NT2/D1 (cell line): ENCODE results near the gene INPP4B.
"Not testable (repeated sequence)": the region's sequence is repeated elsewhere in the genome, so short reads cannot be mapped to it uniquely, and the experiment has no call there.

Experiments used
- DNase-seq: peaks from one replicate; pipeline ENCODE4 v3.0.0-alpha.2; 2011; ENCODE audit warnings: low read depth, low spot score
- H3K27me3 ChIP-seq: 2 replicates; pipeline ENCODE4 v1.6.0; 2011; ENCODE audit warnings: mild to moderate bottlenecking; ENCODE audit not compliant: insufficient read length, insufficient read depth
- H3K36me3 ChIP-seq: 2 replicates; pipeline ENCODE4 v1.6.1; 2011; ENCODE audit warnings: mild to moderate bottlenecking, low read length, mixed read lengths; ENCODE audit not compliant: insufficient read depth, insufficient read length
- H3K4me1 ChIP-seq: 2 replicates; pipeline ENCODE4 v1.5.1; 2011; ENCODE audit not compliant: insufficient read depth, insufficient read length
- H3K4me3 ChIP-seq: 2 replicates; pipeline ENCODE4 v1.5.1; 2011; ENCODE audit warnings: low read depth; ENCODE audit not compliant: insufficient read length
- H3K9ac ChIP-seq: 2 replicates; pipeline ENCODE4 v1.6.0; 2011; ENCODE audit warnings: low read depth; ENCODE audit not compliant: insufficient read length
- H3K9me3 ChIP-seq: 2 replicates; pipeline ENCODE4 v1.5.1; 2011; ENCODE audit warnings: mild to moderate bottlenecking, low read length; ENCODE audit not compliant: insufficient read depth
- SUZ12 ChIP-seq: IDR thresholded peaks from 2 replicates; pipeline ENCODE4 v1.6.1; 2011; ENCODE audit not compliant: insufficient read length, insufficient read depth; ENCODE audit errors: extremely low read depth
- YY1 ChIP-seq: IDR thresholded peaks from 2 replicates; pipeline ENCODE4 v1.6.1; 2011; ENCODE audit not compliant: insufficient read length, insufficient read depth
- ZNF274 ChIP-seq: IDR thresholded peaks from 2 replicates; pipeline ENCODE4 v1.6.1; 2011; ENCODE audit warnings: mild to moderate bottlenecking, low read depth, low read length

Gene INPP4B

GRCh38 chr4:142523111-142523510, 323.0 kb downstream of the INPP4B start:
- DNase-seq, result no peak
- Histone ChIP-seq H3K36me3 (no peaks in the 10 kb centered on the region), H3K4me3 (no peak overlapping the region), H3K9ac (no peak overlapping the region), H3K4me1 (no peaks in the 10 kb centered on the region), H3K27me3 (no peaks in the 10 kb centered on the region), H3K9me3 (no peaks in the 10 kb centered on the region)
- TF ChIP-seq YY1 (no peak), SUZ12 (no peak), ZNF274 (no peak)

- Histone ChIP-seq H3K36me3 (no peaks in the 10 kb centered on the region), H3K4me3 (no peak overlapping the region), H3K4me1 (no peaks in the 10 kb centered on the region), H3K27me3 (no peaks in the 10 kb centered on the region), H3K9ac (no peak overlapping the region), H3K9me3 (no peaks in the 10 kb centered on the region)
- no peak for DNase-seq
- TF ChIP-seq ZNF274 (no peak), SUZ12 (no peak), YY1 (no peak)
Measured at GRCh38 chr4:142519342-142519741, 326.8 kb downstream of the INPP4B start.

GRCh38 chr4:142516686-142517526, 329.2 kb downstream of the INPP4B start:
- DNase-seq, result no peak
- H3K27me3 ChIP-seq, result no peaks in the 10 kb centered on the region
- H3K4me1 ChIP-seq, result no peaks in the 10 kb centered on the region
- no peaks in the 10 kb centered on the region for H3K36me3 ChIP-seq
- no peak overlapping the region for H3K9ac ChIP-seq
- no peaks in the 10 kb centered on the region for H3K9me3 ChIP-seq
- no peak overlapping the region for H3K4me3 ChIP-seq
- TF ChIP-seq YY1 (no peak), SUZ12 (no peak), ZNF274 (no peak)

GRCh38 chr4:142512161-142512560, 333.9 kb downstream of the INPP4B start:
- Histone ChIP-seq H3K27me3 (no peaks in the 10 kb centered on the region), H3K4me1 (no peaks in the 10 kb centered on the region), H3K36me3 (no peaks in the 10 kb centered on the region), H3K9ac (no peak overlapping the region), H3K4me3 (no peak overlapping the region), H3K9me3 (no peaks in the 10 kb centered on the region)
- DNase-seq, result no peak
- TF ChIP-seq YY1 (no peak), ZNF274 (no peak), SUZ12 (no peak)

- Histone ChIP-seq H3K4me3 (no peak overlapping the region), H3K4me1 (no peaks in the 10 kb centered on the region), H3K9me3 (no peaks in the 10 kb centered on the region), H3K9ac (no peak overlapping the region), H3K27me3 (no peaks in the 10 kb centered on the region), H3K36me3 (no peaks in the 10 kb centered on the region)
- DNase-seq, result no peak
- no peak for TF ChIP-seq YY1
- TF ChIP-seq ZNF274, result no peak
- no peak for TF ChIP-seq SUZ12
Measured at GRCh38 chr4:142509881-142510280, 336.2 kb downstream of the INPP4B start.

- DNase-seq, H3K9ac ChIP-seq, H3K36me3 ChIP-seq, H3K27me3 ChIP-seq, H3K4me1 ChIP-seq, H3K9me3 ChIP-seq, H3K4me3 ChIP-seq: not testable (repeated sequence)
Measured at GRCh38 chr4:142509381-142509780, 336.7 kb downstream of the INPP4B start.

GRCh38 chr4:142500966-142501365, 345.1 kb downstream of the INPP4B start:
- H3K27me3 ChIP-seq, result no peaks in the 10 kb centered on the region
- no peak overlapping the region for H3K9ac ChIP-seq
- H3K4me3 ChIP-seq, result no peak overlapping the region
- no peak for TF ChIP-seq SUZ12
- no peak for TF ChIP-seq YY1
- no peak for TF ChIP-seq ZNF274
- no peak for DNase-seq
- H3K9me3 ChIP-seq, result no peaks in the 10 kb centered on the region
- H3K36me3 ChIP-seq, result no peaks in the 10 kb centered on the region
- H3K4me1 ChIP-seq, result no peaks in the 10 kb centered on the region
